Chondrocyte (in vitro differentiated cells): ENCODE results near the gene IWS1. TPM values are rescaled to one million over a fixed set of nuclear protein-coding genes. Genes with fewer than 3 reads are reported as not detected.

Source experiments
- DNase-seq: peaks from one replicate; pipeline ENCODE4 v3.0.0; 2021; ENCODE audit warnings: mixed read lengths, low spot score
- H3K27ac Mint-ChIP-seq: one replicate; pipeline ENCODE4 v1.8.0; 2021; ENCODE audit warnings: mild to moderate bottlenecking, moderate library complexity, mixed read lengths; ENCODE audit not compliant: unreplicated experiment
- H3K27me3 Mint-ChIP-seq: 2 replicates; pipeline ENCODE4 v1.8.0; 2021; ENCODE audit warnings: low read depth, mixed read lengths
- H3K36me3 Mint-ChIP-seq: 2 replicates; pipeline ENCODE4 v1.8.0; 2021; ENCODE audit warnings: low read depth, mixed read lengths
- H3K4me1 Mint-ChIP-seq: 2 replicates; pipeline ENCODE4 v1.8.0; 2021; ENCODE audit warnings: low read depth, mild to moderate bottlenecking, mixed read lengths
- H3K4me3 Mint-ChIP-seq: one replicate; pipeline ENCODE4 v1.8.0; 2021; ENCODE audit warnings: mild to moderate bottlenecking, moderate library complexity, mixed read lengths; ENCODE audit not compliant: unreplicated experiment
- H3K9me3 Mint-ChIP-seq: 2 replicates; pipeline ENCODE4 v1.8.0; 2021; ENCODE audit warnings: low read depth, mixed read lengths
- CTCF ChIP-seq: fragments of 200-600 bp; sonication (generic); IDR thresholded peaks from 2 replicates; pipeline ENCODE4 v1.5.0; 2021; ENCODE audit warnings: antibody characterized with exemption, mild to moderate bottlenecking, moderate library complexity
- total RNA-seq: library from RNA; stranded (reverse); gene quantifications from 3 replicates; pipeline ENCODE4 v1.2.1, GENCODE V29; 2021

IWS1 gene
- total RNA-seq, 1 donor from 2014 or later = 37.4 TPM

DNA sequence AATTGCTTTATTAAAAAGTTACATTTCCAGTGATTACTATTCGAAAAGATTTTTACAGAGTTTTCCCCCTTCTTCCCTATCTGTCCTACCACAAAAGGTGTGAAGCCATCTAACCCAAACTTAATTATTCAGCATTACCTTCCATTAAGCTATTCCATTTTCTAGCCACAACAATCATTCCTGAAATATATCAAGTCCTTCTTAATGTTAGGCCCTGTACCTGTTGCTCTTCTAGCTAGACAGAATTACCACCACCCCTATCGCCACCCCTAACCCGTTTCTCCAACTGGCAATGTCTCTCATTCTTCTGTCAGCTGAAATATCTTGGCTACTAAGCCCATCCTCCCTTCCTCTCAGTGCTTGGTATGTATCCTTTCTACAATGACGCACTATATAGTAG, 13.9 kb downstream of the IWS1 start:
- peak overlapping the region; percentile 66 for H3K27ac Mint-ChIP-seq
- no peak overlapping the region for H3K4me3 Mint-ChIP-seq
- peaks cover 10% of the 10 kb centered on the region for H3K36me3 Mint-ChIP-seq
- no peaks in the 10 kb centered on the region for H3K9me3 Mint-ChIP-seq
- DNase-seq = no peak
- TF ChIP-seq CTCF = no peak
- peaks cover 93% of the 10 kb centered on the region for H3K4me1 Mint-ChIP-seq
- H3K27me3 Mint-ChIP-seq = no peaks in the 10 kb centered on the region

- H3K27me3 Mint-ChIP-seq = no peaks in the 10 kb centered on the region
- H3K4me1 Mint-ChIP-seq = peaks cover 93% of the 10 kb centered on the region
- no peak for DNase-seq
- H3K4me3 Mint-ChIP-seq = no peak overlapping the region
- H3K9me3 Mint-ChIP-seq = no peaks in the 10 kb centered on the region
- H3K36me3 Mint-ChIP-seq = peaks cover 7% of the 10 kb centered on the region
- TF ChIP-seq CTCF = no peak
- peak overlapping the region; percentile 32 for H3K27ac Mint-ChIP-seq
Observed at GRCh38 chr2:127511917-127512316, 14.4 kb downstream of the IWS1 start.

DNA sequence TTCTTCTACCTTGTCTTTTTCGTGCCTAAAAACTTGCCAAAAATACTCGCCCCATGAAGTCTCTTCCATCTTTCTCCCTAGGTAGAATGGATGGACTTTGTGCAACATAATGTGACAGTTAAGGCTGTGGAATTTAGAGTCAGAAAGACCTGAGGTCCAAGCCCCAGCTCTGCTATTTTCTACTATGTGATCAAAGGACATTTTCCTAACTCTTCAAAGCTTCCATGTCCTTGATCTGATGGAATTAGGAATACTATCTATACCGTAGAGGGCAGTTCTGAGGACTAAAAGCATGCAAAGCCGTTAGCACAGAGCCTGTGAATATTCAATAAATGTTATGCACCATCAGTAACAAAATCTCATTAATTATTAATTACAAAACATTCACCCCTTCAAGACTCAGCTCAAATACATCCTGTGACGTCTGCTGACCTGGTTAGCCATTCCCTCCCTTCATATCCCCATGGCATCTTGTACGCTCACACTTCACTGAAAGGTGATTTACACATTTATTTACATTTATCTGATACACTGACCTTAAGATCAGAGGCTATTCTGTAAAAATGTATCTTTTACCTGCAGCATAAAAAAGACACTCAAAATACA, 15.1 kb downstream of the IWS1 start:
- H3K27me3 Mint-ChIP-seq = no peaks in the 10 kb centered on the region
- peaks cover 95% of the 10 kb centered on the region for H3K4me1 Mint-ChIP-seq
- TF ChIP-seq CTCF = no peak
- no peak overlapping the region for H3K4me3 Mint-ChIP-seq
- H3K9me3 Mint-ChIP-seq = no peaks in the 10 kb centered on the region
- DNase-seq = no peak
- peak overlapping the region; percentile 57 for H3K27ac Mint-ChIP-seq
- H3K36me3 Mint-ChIP-seq = peaks cover 5% of the 10 kb centered on the region

- no peak for DNase-seq
- peak overlapping the region; percentile 57 for H3K27ac Mint-ChIP-seq
- no peak overlapping the region for H3K4me3 Mint-ChIP-seq
- H3K4me1 Mint-ChIP-seq = peaks cover 87% of the 10 kb centered on the region
- H3K27me3 Mint-ChIP-seq = no peaks in the 10 kb centered on the region
- H3K9me3 Mint-ChIP-seq = no peaks in the 10 kb centered on the region
- H3K36me3 Mint-ChIP-seq = peaks cover 4% of the 10 kb centered on the region
- no peak for TF ChIP-seq CTCF
Observed at GRCh38 chr2:127510073-127510472, 16.2 kb downstream of the IWS1 start.

GRCh38 chr2:127508631-127509034, 17.7 kb downstream of the IWS1 start:
- Mint-ChIP-seq H3K27me3 (no peaks in the 10 kb centered on the region), H3K9me3 (no peaks in the 10 kb centered on the region), H3K36me3 (peaks cover 8% of the 10 kb centered on the region), H3K4me3 (peak overlapping the region; percentile 31), H3K27ac (peak overlapping the region; percentile 94), H3K4me1 (peaks cover 78% of the 10 kb centered on the region)
- no peak for TF ChIP-seq CTCF
- DNase-seq = no peak
